K562 (cell line): ENCODE results near the gene ASB2. TPM values are rescaled to one million over a fixed set of nuclear protein-coding genes. Genes with fewer than 3 reads are reported as not detected.
A peak's percentile ranks its signal among the peaks of the same experiment; 100 is the strongest.

ENCODE experiments used
- ATAC-seq: fragments of 200-7000 bp; cut with Tn5 transposase; 3 replicates; pipeline ENCODE4 v1.9.1; 2020; ENCODE audit warnings: moderate library complexity
- BruUV-seq: library from RNA; stranded (reverse); fragments of 400-500 nt; replicated peaks from 2 replicates; lab custom pipeline; 2021; lab: Mats Ljungman, UMichigan
- CTCF ChIA-PET: fragments of 300-600 bp; formaldehyde crosslinking; extraction: SDS; loops from one replicate; lab custom pipeline; 2021; ENCODE audit warnings: low intra/inter-chr PET ratio; lab: Yijun Ruan, JAX
- POLR2A ChIA-PET: fragments of 300-600, 350-650 bp; sonication (Branson Sonifier 250); formaldehyde crosslinking; extraction: SDS; loops from one replicate; lab custom pipeline; 2021; ENCODE audit warnings: antibody characterized with exemption, inconsistent platforms; lab: Yijun Ruan, JAX
- DNase-seq, 4 experiments: peaks; one replicate each; pipeline versions ENCODE4 v3.0.0 to v3.0.0-alpha.2; 2011 to 2018; ENCODE audit warnings: low spot score in 3 of 4, mixed read lengths in 3 of 4; ENCODE audit errors: extremely low read depth in 1 of 4
- FAIRE-seq: peaks from 2 replicates; lab custom pipeline; 2011; peaks lifted over from hg19 to GRCh38; lab: Jason Lieb, UNC
- H2AFZ ChIP-seq: 2 replicates; pipeline ENCODE4 v1.6.0; 2011; ENCODE audit warnings: low read depth, low read length, control low read depth, inconsistent platforms
- H3K27ac ChIP-seq: fragments of 200-600 bp; 3 replicates; pipeline ENCODE4 v1.8.0; 2011; ENCODE audit warnings: low read depth, mild to moderate bottlenecking, control low read depth, inconsistent platforms, low read length, moderate library complexity, mixed read lengths; ENCODE audit errors: extremely low read depth
- H3K27me3 ChIP-seq, 2 experiments: fragments of 300-600 bp in 1 of 2; 2 replicates in 1 of 2; 3 replicates in 1 of 2; pipeline versions ENCODE4 v1.6.0 to v1.8.0; 2011; ENCODE audit warnings: inconsistent platforms in 2 of 2, low read length in 2 of 2, mild to moderate bottlenecking in 1 of 2, mixed read lengths in 1 of 2, moderate library complexity in 1 of 2; ENCODE audit not compliant: control insufficient read depth in 2 of 2, insufficient read depth in 2 of 2
- H3K36me3 ChIP-seq: fragments of 300-600 bp; 3 replicates; pipeline ENCODE4 v1.8.0; 2011; ENCODE audit warnings: mild to moderate bottlenecking, low read length, inconsistent platforms; ENCODE audit not compliant: control insufficient read depth, insufficient read depth
- H3K4me1 ChIP-seq, 2 experiments: fragments of 200-600 bp in 1 of 2; replicated peaks in 1 of 2; 2 replicates in 1 of 2; 3 replicates in 1 of 2; pipeline versions ENCODE4 v1.5.1 to v1.8.0; 2011; ENCODE audit warnings: inconsistent platforms in 2 of 2, low read length in 2 of 2, mild to moderate bottlenecking in 1 of 2, mixed read lengths in 1 of 2, moderate library complexity in 1 of 2; ENCODE audit not compliant: control insufficient read depth in 2 of 2, insufficient read depth in 2 of 2
- H3K4me2 ChIP-seq: 2 replicates; pipeline ENCODE4 v1.6.1; 2011; ENCODE audit warnings: low read length, control low read depth, inconsistent platforms, mixed read lengths; ENCODE audit not compliant: insufficient read depth
- H3K4me3 ChIP-seq: fragments of 200-600 bp; sonication (generic), shearing (Covaris generic); 2 replicates; pipeline ENCODE4 v1.5.1; 2016; ENCODE audit warnings: control low read depth, inconsistent platforms
- H3K79me2 ChIP-seq: fragments of 200-600 bp; 3 replicates; pipeline ENCODE4 v1.8.0; 2011; ENCODE audit warnings: low read length, inconsistent platforms; ENCODE audit not compliant: control insufficient read depth, insufficient read depth
- H3K9ac ChIP-seq, 2 experiments: 2 replicates each; pipeline versions ENCODE4 v1.6.0 to v1.6.1; 2011; ENCODE audit warnings: low read depth in 2 of 2, low read length in 2 of 2, control low read depth in 1 of 2, inconsistent platforms in 1 of 2, mild to moderate bottlenecking in 1 of 2, mixed read lengths in 1 of 2; ENCODE audit not compliant: insufficient read depth in 1 of 2
- H3K9me1 ChIP-seq: one replicate; pipeline ENCODE4 v1.6.0; 2011; ENCODE audit warnings: inconsistent platforms, mild to moderate bottlenecking, low read length, moderate library complexity; ENCODE audit not compliant: control insufficient read depth, insufficient read depth
- H3K9me3 ChIP-seq: replicated peaks from 2 replicates; pipeline ENCODE4 v1.5.1; 2011; ENCODE audit warnings: low read depth, low read length, inconsistent platforms; ENCODE audit not compliant: control insufficient read depth, insufficient read depth
- H4K20me1 ChIP-seq: replicated peaks from 2 replicates; pipeline ENCODE4 v1.6.1; 2011; ENCODE audit warnings: low read length, inconsistent platforms, mixed read lengths; ENCODE audit not compliant: control insufficient read depth, insufficient read depth
- CEBPB ChIP-seq: fragments of 450-650 bp; IDR thresholded peaks from 2 replicates; pipeline ENCODE4 v1.6.1; 2016; ENCODE audit warnings: missing genetic modification characterization, missing compliant biosample characterization
- DDX20 ChIP-seq: fragments of 450-650 bp; IDR thresholded peaks from 2 replicates; pipeline ENCODE4 v1.6.1; 2016; ENCODE audit warnings: missing genetic modification characterization, low read depth, mild to moderate bottlenecking, missing compliant biosample characterization, moderate library complexity
- FIP1L1 ChIP-seq: fragments of 200-400 bp; formaldehyde crosslinking; IDR thresholded peaks from 2 replicates; pipeline ENCODE4 v1.6.1; 2018; ENCODE audit warnings: mild to moderate bottlenecking, low read depth, low read length; ENCODE audit not compliant: poor library complexity, severe bottlenecking
- WGBS: fragments of 100-300 bp; shearing (Covaris generic); methylation state at CpG from one replicate; pipeline ENCODE4 v1.1.6; 2016; ENCODE audit warnings: low coverage, mixed read lengths; ENCODE audit not compliant: insufficient coverage; ENCODE audit errors: missing lambda C conversion rate; 5-methylcytosine and 5-hydroxymethylcytosine counted together
- in situ Hi-C: fragments of 300-500 bp; cut with MboI; formaldehyde crosslinking; loops from 4 replicates; pipeline ENCODE4 v1.15.0; 2018; ENCODE audit warnings: inconsistent platforms, mixed read lengths
- intact Hi-C: fragments of 100-400 bp; cut with micrococcal nuclease; formaldehyde crosslinking; loops from 2 replicates; pipeline ENCODE4 v1.14.2; 2022
- polyA plus RNA-seq, 8 experiments: library from polyadenylated mRNA; depleted of rRNA in 4 of 8; stranded (reverse) in 5 of 8; unstranded in 3 of 8; fragments of >200 nt; fragmentation: Nextera tagmentation in 2 of 8; fragmentation: Illumina TruSeq in 1 of 8; extraction: Ambion mirVana in 2 of 8; extraction: Trizol in 1 of 8; gene quantifications; 2 replicates each; pipeline versions ENCODE4 v1.2.1 to v1.2.3, GENCODE V29; 2011 to 2014; ENCODE audit warnings: inconsistent platforms in 1 of 8, missing spikeins in 1 of 8
- total RNA-seq, 7 experiments: library from RNA; depleted of rRNA in 6 of 7; stranded (reverse); fragments of >200 nt in 6 of 7; fragmentation: Illumina TruSeq in 2 of 7; extraction: Trizol in 2 of 7; gene quantifications; 2 replicates each; pipeline versions ENCODE4 v1.2.1 to v1.2.3, GENCODE V29; 2011 to 2021; ENCODE audit warnings: low replicate concordance in 1 of 7
- TF ChIP-seq, protein P1 (sequence below), 2 experiments: fragments of 450-650 bp; formaldehyde crosslinking in 1 of 2; IDR thresholded peaks; 2 replicates each; pipeline versions ENCODE4 v1.4.0 to v1.6.1; 2014 to 2020; ENCODE audit warnings: mild to moderate bottlenecking in 2 of 2, borderline replicate concordance in 1 of 2, low read depth in 1 of 2

ASB2 gene
- total and polyA plus RNA-seq, 9 of the 15 experiments (the other 6 are each of a cell fraction or from before 2014, with no cell fraction given), result not detected

DNA sequence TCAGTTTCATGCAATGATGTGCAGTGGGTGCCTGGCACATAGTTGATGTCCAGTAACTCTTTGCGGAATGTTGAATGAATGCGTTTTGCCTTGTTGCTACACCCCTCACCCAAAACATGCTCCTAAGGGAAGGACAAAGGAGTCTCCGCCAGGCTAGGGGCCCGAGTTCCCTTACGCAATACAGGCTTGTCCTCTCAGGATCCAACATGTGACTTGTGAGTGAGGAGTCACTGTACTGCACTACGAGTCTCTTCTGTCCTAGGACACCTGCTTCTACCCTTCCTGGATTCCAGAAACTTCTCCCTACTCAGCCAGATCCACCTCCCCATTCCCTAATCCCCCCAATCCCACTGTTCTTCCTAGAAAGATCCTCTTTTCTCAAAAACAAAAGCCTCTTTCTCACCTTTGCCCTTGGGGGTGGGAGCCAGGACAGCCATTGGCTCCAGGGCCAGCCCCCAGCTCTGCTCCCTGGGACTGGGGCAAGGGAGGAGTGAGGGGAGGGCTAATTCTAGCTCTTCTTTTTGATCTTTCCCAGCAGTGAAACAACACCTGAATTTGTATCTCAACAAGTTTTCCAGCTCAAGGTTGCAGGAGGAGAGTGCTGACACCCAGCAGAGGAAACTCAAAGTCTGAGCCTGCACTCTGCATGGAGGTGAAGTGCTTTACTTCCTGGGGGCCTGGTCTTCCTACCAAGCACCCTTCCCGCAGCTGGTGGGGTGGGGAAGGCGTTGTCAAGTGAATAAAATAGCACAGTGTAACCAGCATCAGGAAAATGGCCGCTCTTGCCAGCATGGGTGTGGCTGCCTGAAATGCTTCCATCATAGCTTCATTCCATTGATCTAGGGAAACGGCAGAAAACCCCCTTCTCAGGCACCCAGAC is 46.4 kb upstream of the ASB2 start:
- no TSS peak for BruUV-seq

DNA sequence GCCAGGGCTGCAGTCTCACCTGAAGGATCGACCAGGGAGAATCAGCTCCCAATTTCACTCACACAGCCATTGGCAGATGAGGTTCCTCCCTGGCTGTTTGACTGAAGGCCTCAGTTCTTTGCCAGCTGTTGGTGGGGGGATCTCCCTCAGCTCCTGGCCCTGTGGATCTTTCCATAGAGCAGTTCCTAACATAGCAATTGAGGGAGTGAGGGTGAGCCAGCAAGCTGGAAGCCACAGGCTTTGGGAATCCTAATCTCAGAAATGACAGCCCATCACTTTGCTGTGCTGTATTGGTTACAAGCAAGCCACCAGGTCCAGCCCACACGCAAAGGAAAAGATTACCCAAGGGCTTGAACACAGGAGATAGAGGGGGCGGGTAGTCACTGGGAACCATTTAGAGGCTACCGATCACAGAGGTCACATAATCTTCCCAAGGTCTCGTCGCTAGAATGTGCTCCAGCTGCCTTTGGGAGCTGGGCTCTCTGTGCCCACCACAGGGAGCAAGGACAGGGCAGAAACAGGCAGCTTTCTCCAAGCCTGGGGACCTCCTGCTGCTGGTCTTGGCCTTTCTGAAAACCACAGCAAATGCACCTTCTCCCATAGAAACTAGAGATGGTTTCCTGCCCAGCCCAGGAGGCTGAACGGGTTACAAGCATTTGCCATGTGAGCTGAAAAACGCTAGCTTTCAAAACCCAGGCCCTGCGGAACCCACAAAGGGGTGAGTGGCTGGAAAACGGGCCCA is 45.2 kb upstream of the ASB2 start:
- ChIA-PET CTCF (no interaction called here), POLR2A (interaction anchor here (1.0 kb wide), 1 partner anchor 10 kb away, joined by 5 read pairs; no protein-coding TSS in a partner anchor)
- Histone ChIP-seq H3K9me1 (no peaks in the 10 kb centered on the region), H3K27ac (no peak overlapping the region), H4K20me1 (no peaks in the 10 kb centered on the region), H3K4me2 (no peak overlapping the region), H2AFZ (no peak overlapping the region), H3K27me3 (peaks cover 0 to 31% of the 10 kb centered on the region in 2 experiments; a peak in 3 of 5 replicates), H3K9ac (peak overlapping the region in 1 of 2 experiments; percentile 31; a peak in 1 of 4 replicates), H3K4me1 (peaks cover 0 to 2% of the 10 kb centered on the region in 2 experiments; a peak in 1 of 5 replicates), H3K4me3 (no peak overlapping the region), H3K79me2 (no peaks in the 10 kb centered on the region), H3K9me3 (no peaks in the 10 kb centered on the region), H3K36me3 (no peaks in the 10 kb centered on the region)
- intact Hi-C loops, result no loop called here
- no peak for ATAC-seq
- DNase-seq, result no peak
- no peak for FAIRE-seq
- 1% methylated on average over 7 of the region's 10 CpGs for WGBS
- in situ Hi-C loops, result no loop called here
- BruUV-seq, result no TSS peak
- TF ChIP-seq, protein P1, sequence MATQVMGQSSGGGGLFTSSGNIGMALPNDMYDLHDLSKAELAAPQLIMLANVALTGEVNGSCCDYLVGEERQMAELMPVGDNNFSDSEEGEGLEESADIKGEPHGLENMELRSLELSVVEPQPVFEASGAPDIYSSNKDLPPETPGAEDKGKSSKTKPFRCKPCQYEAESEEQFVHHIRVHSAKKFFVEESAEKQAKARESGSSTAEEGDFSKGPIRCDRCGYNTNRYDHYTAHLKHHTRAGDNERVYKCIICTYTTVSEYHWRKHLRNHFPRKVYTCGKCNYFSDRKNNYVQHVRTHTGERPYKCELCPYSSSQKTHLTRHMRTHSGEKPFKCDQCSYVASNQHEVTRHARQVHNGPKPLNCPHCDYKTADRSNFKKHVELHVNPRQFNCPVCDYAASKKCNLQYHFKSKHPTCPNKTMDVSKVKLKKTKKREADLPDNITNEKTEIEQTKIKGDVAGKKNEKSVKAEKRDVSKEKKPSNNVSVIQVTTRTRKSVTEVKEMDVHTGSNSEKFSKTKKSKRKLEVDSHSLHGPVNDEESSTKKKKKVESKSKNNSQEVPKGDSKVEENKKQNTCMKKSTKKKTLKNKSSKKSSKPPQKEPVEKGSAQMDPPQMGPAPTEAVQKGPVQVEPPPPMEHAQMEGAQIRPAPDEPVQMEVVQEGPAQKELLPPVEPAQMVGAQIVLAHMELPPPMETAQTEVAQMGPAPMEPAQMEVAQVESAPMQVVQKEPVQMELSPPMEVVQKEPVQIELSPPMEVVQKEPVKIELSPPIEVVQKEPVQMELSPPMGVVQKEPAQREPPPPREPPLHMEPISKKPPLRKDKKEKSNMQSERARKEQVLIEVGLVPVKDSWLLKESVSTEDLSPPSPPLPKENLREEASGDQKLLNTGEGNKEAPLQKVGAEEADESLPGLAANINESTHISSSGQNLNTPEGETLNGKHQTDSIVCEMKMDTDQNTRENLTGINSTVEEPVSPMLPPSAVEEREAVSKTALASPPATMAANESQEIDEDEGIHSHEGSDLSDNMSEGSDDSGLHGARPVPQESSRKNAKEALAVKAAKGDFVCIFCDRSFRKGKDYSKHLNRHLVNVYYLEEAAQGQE (IDR thresholded peaks at IDR 0.05; ENCODE audit: borderline replicate concordance), result no peak
- TF ChIP-seq, protein P1 (CRISPR knock-in tag; IDR thresholded peaks at IDR 0.05; ENCODE audit: low read depth), result no peak
- no peak for TF ChIP-seq FIP1L1

More for the DNA sequence above, 46.4 kb upstream of the ASB2 start:
- ChIA-PET CTCF (no interaction called here), POLR2A (interaction anchor here (0.6 to 1.0 kb wide), 2 partner anchors 11 to 114 kb away, joined by 4 to 5 read pairs; no protein-coding TSS in a partner anchor)
- Histone ChIP-seq H3K36me3 (no peaks in the 10 kb centered on the region), H3K9ac (no peak overlapping the region), H3K4me1 (peaks cover 0 to 7% of the 10 kb centered on the region in 2 experiments; a peak in 1 of 5 replicates), H3K9me1 (no peaks in the 10 kb centered on the region), H3K27me3 (peaks cover 0 to 24% of the 10 kb centered on the region in 2 experiments; a peak in 3 of 5 replicates), H2AFZ (no peak overlapping the region), H3K9me3 (no peaks in the 10 kb centered on the region), H3K4me2 (no peak overlapping the region), H3K27ac (no peak overlapping the region), H3K4me3 (no peak overlapping the region), H3K79me2 (no peaks in the 10 kb centered on the region), H4K20me1 (no peaks in the 10 kb centered on the region)
- no peak for ATAC-seq
- no peak for TF ChIP-seq DDX20 (tag)
- TF ChIP-seq CEBPB (tag), result peak; percentile 43
- in situ Hi-C loops (no loop called here), intact Hi-C loops (no loop called here)
- no peak for DNase-seq
- FAIRE-seq, result no peak
- 19% methylated on average over 9 of the region's 10 CpGs for WGBS
